MM.1S (cell line): ENCODE measurements around the gene CARMIL1.

ENCODE experiments used
- CTCF ChIP-seq: fragments of 300-600 bp; sonication (generic); IDR thresholded peaks from 2 replicates; pipeline ENCODE4 v1.5.1; 2016; ENCODE audit warnings: antibody characterized with exemption, low read length, mixed read lengths
- EZH2phosphoT487 ChIP-seq: fragments of 300-600 bp; sonication (generic); IDR thresholded peaks from 2 replicates; pipeline ENCODE4 v1.6.1; 2018; ENCODE audit warnings: antibody characterized with exemption, low read length

- TF ChIP-seq CTCF, result no peak
- TF ChIP-seq EZH2phosphoT487, result no peak
Measured at GRCh38 chr6:25295651-25296050, 16.5 kb downstream of the CARMIL1 start.
